HCT116 (cell line): Measurements from ENCODE around the gene P2RX5. TPM values are rescaled to one million over a fixed set of nuclear protein-coding genes. Genes with fewer than 3 reads are reported as not detected.

Experiments
- ATAC-seq: fragments of 200-7000 bp; cut with Tn5 transposase; 2 replicates; pipeline ENCODE4 v1.9.1; 2020; ENCODE audit warnings: mild to moderate bottlenecking, moderate library complexity
- BruUV-seq: library from RNA; stranded (reverse); fragments of 400-500 nt; replicated peaks from 2 replicates; lab custom pipeline; 2021; lab: Mats Ljungman, UMichigan
- CTCF ChIA-PET: fragments of 300-600 bp; sonication (Branson Sonifier 250); formaldehyde crosslinking; loops from one replicate; lab custom pipeline; 2021; ENCODE audit warnings: antibody characterized with exemption; lab: Charles Lee
- POLR2A ChIA-PET: fragments of 300-600, 350-600 bp; sonication (Branson Sonifier 250); formaldehyde crosslinking; loops from one replicate; lab custom pipeline; 2021; ENCODE audit warnings: antibody characterized with exemption; lab: Charles Lee
- RAD21 ChIA-PET, 2 experiments: fragments of 300-600 bp; sonication (Branson Sonifier 250); formaldehyde crosslinking; loops; one replicate each; lab custom pipeline; 2023; ENCODE audit warnings: low total read pairs in 2 of 2; ENCODE audit not compliant: uncharacterized antibody in 2 of 2, unreplicated experiment in 2 of 2, low non-redundant PET in 1 of 2; lab: Charles Lee
- DNase-seq: peaks from one replicate; pipeline ENCODE4 v3.0.0-alpha.2; 2010; ENCODE audit warnings: low read depth, low spot score
- H2AFZ ChIP-seq: fragments of 200-600 bp; shearing (Covaris generic), sonication (generic); 2 replicates; pipeline ENCODE4 v1.6.1; 2017; ENCODE audit warnings: low read depth, mixed run types, mixed read lengths, antibody characterized with exemption, low read length; ENCODE audit not compliant: poor library complexity, severe bottlenecking
- H3K27ac ChIP-seq: 2 replicates; pipeline ENCODE4 v1.5.1; 2012; ENCODE audit warnings: low read depth, low read length
- H3K27me3 ChIP-seq: fragments of 200-600 bp; sonication (generic); 2 replicates; pipeline ENCODE4 v1.6.1; 2016; ENCODE audit warnings: mixed run types, low read length, mixed read lengths; ENCODE audit not compliant: insufficient read depth
- H3K36me3 ChIP-seq, 2 experiments: fragments of 200-500 bp in 1 of 2; fragments of 200-600 bp in 1 of 2; sonication (Bioruptor generic) in 1 of 2; sonication (generic) in 1 of 2; 2 replicates each; pipeline versions ENCODE4 v1.5.1 to v1.6.1; 2014 to 2016; ENCODE audit warnings: low read length in 2 of 2, inconsistent platforms in 1 of 2, mixed read lengths in 1 of 2, mixed run types in 1 of 2; ENCODE audit not compliant: insufficient read depth in 2 of 2, control insufficient read depth in 1 of 2
- H3K4me1 ChIP-seq, 2 experiments: fragments of 200-600 bp in 1 of 2; sonication (generic) in 1 of 2; 2 replicates each; pipeline versions ENCODE4 v1.5.1 to v1.6.1; 2012 to 2017; ENCODE audit warnings: low read length in 2 of 2, inconsistent platforms in 1 of 2, mild to moderate bottlenecking in 1 of 2, mixed read lengths in 1 of 2, mixed run types in 1 of 2, moderate library complexity in 1 of 2; ENCODE audit not compliant: insufficient read depth in 2 of 2, control insufficient read depth in 1 of 2
- H3K4me2 ChIP-seq: fragments of 200-600 bp; sonication (generic); 2 replicates; pipeline ENCODE4 v1.6.1; 2017; ENCODE audit warnings: mixed run types, low read length, mixed read lengths
- H3K4me3 ChIP-seq, 2 experiments: fragments of 200-600 bp in 1 of 2; sonication (generic) in 1 of 2; replicated peaks in 1 of 2; 2 replicates each; pipeline ENCODE4 v1.5.1; 2011 to 2016; ENCODE audit warnings: low read length in 2 of 2, control low read depth in 1 of 2, low read depth in 1 of 2, mild to moderate bottlenecking in 1 of 2, mixed read lengths in 1 of 2, mixed run types in 1 of 2
- H3K79me2 ChIP-seq: fragments of 200-600 bp; sonication (generic); 2 replicates; pipeline ENCODE4 v1.6.1; 2017; ENCODE audit warnings: mild to moderate bottlenecking, mixed run types, low read length, moderate library complexity, mixed read lengths; ENCODE audit not compliant: insufficient read depth
- H3K9ac ChIP-seq: fragments of 200-600 bp; sonication (generic); 2 replicates; pipeline ENCODE4 v1.6.1; 2016; ENCODE audit warnings: low read length, mixed read lengths
- H3K9me2 ChIP-seq: fragments of 200-600 bp; sonication (generic), shearing (Covaris generic); 2 replicates; pipeline ENCODE4 v1.6.1; 2017; ENCODE audit warnings: mixed run types, mild to moderate bottlenecking, moderate library complexity; ENCODE audit not compliant: insufficient read depth
- H3K9me3 ChIP-seq, 2 experiments: fragments of 200-500 bp in 1 of 2; fragments of 200-600 bp in 1 of 2; sonication (Bioruptor generic) in 1 of 2; sonication (generic) in 1 of 2; 2 replicates each; pipeline ENCODE4 v1.6.1; 2014 to 2017; ENCODE audit warnings: low read length in 2 of 2, mixed read lengths in 2 of 2, inconsistent platforms in 1 of 2, low read depth in 1 of 2, mild to moderate bottlenecking in 1 of 2, mixed run types in 1 of 2, moderate library complexity in 1 of 2; ENCODE audit not compliant: control insufficient read depth in 1 of 2, insufficient read depth in 1 of 2
- H4K20me1 ChIP-seq: fragments of 200-600 bp; sonication (generic), shearing (Covaris generic); 2 replicates; pipeline ENCODE4 v1.6.1; 2017; ENCODE audit warnings: mixed run types, mild to moderate bottlenecking, moderate library complexity; ENCODE audit not compliant: insufficient read depth
- ATF3 ChIP-seq: IDR thresholded peaks from 2 replicates; pipeline ENCODE4 v1.6.1; 2012
- CEBPB ChIP-seq: IDR thresholded peaks from 2 replicates; pipeline ENCODE4 v1.6.1; 2012; ENCODE audit warnings: low read depth
- CTCF ChIP-seq, 3 experiments: fragments of 200-600 bp in 1 of 3; sonication (generic) in 1 of 3; IDR thresholded peaks in 2 of 3; conservative IDR thresholded peaks in 1 of 3; 2 replicates each; pipeline ENCODE4 v1.5.1; 2012 to 2017; ENCODE audit warnings: low read depth in 2 of 3, low read length in 2 of 3, antibody characterized with exemption in 1 of 3, borderline replicate concordance in 1 of 3, control low read depth in 1 of 3, mild to moderate bottlenecking in 1 of 3, mixed read lengths in 1 of 3, mixed run types in 1 of 3, moderate library complexity in 1 of 3; ENCODE audit not compliant: insufficient read depth in 1 of 3
- EZH2 ChIP-seq: fragments of 200-600 bp; sonication (generic); IDR thresholded peaks from 2 replicates; pipeline ENCODE4 v1.6.1; 2017; ENCODE audit warnings: antibody characterized with exemption, mixed run types
- JUND ChIP-seq: IDR thresholded peaks from 2 replicates; pipeline ENCODE4 v1.6.1; 2012
- POLR2A ChIP-seq: IDR thresholded peaks from 2 replicates; pipeline ENCODE4 v1.7.0; 2011; ENCODE audit warnings: borderline replicate concordance; ENCODE audit not compliant: insufficient read depth, insufficient read length; ENCODE audit errors: extremely low read depth
- SP1 ChIP-seq: IDR thresholded peaks from 2 replicates; pipeline ENCODE4 v1.6.1; 2012; ENCODE audit warnings: low read depth
- ZFX ChIP-seq: fragments of 450-650 bp; IDR thresholded peaks from 2 replicates; pipeline ENCODE4 v1.6.1; 2017
- intact Hi-C: fragments of 100-400 bp; cut with micrococcal nuclease; formaldehyde crosslinking; loops from 2 replicates; pipeline ENCODE4 v1.10.0; 2022
- total RNA-seq: library from RNA; stranded (reverse); gene quantifications from one replicate; pipeline ENCODE4 v1.2.1, GENCODE V29; 2021; ENCODE audit not compliant: unreplicated experiment

Gene P2RX5
- total RNA-seq, 1 experiment from 2014 or later, result 9.0 TPM

- intact Hi-C loops, result loop anchor here (5.0 kb wide), 1 partner anchor 98 kb away; no protein-coding TSS in a partner anchor
- POLR2A ChIA-PET, result interaction anchor here (0.7 to 1.5 kb wide), 6 partner anchors 9 to 32 kb away, joined by 3 to 5 read pairs (median 4); no protein-coding TSS in a partner anchor
- no peak for TF ChIP-seq CTCF (IDR thresholded peaks at IDR 0.05 in 2 of 3, conservative IDR thresholded peaks at IDR 0.05 in 1 of 3; ENCODE audit: borderline replicate concordance in 1 of 3, insufficient read depth in 1 of 3, low read depth in 2 of 3, low read length in 2 of 3)
- no peak for TF ChIP-seq POLR2A
- peak; percentile 66; the same call in 1 of the 2 replicates for TF ChIP-seq ZFX
- no peak for TF ChIP-seq CEBPB
Measured at GRCh38 chr17:3635474-3636153, 60.3 kb downstream of the P2RX5 start.

GRCh38 chr17:3632287-3632686 lies 63.7 kb downstream of the P2RX5 start:
- POLR2A ChIA-PET, result no interaction called here
- Histone ChIP-seq H3K27ac (no peak overlapping the region), H3K9me2 (no peaks in the 10 kb centered on the region), H3K79me2 (peaks cover 66% of the 10 kb centered on the region), H3K4me1 (peaks cover 6 to 15% of the 10 kb centered on the region in 2 experiments; a peak in 3 of 4 replicates), H2AFZ (no peak overlapping the region), H3K9me3 (no peaks in the 10 kb centered on the region), H3K4me3 (no peak overlapping the region), H3K36me3 (peaks cover 16 to 24% of the 10 kb centered on the region in 2 experiments; a peak in 3 of 4 replicates), H4K20me1 (no peaks in the 10 kb centered on the region), H3K9ac (no peak overlapping the region), H3K4me2 (no peak overlapping the region), H3K27me3 (no peaks in the 10 kb centered on the region)
- TF ChIP-seq EZH2 (no peak), JUND (no peak), ZFX (no peak), ATF3 (no peak), SP1 (no peak)
- RAD21 ChIA-PET, result no interaction called here
- CTCF ChIA-PET, result no interaction called here
- DNase-seq, result no peak
- no TSS peak for BruUV-seq
- ATAC-seq, result no peak
- intact Hi-C loops, result no loop called here

More at GRCh38 chr17:3635474-3636153, 60.3 kb downstream of the P2RX5 start:
- H3K4me1 ChIP-seq, result peaks cover 6 to 15% of the 10 kb centered on the region in 2 experiments; a peak in 3 of 4 replicates
- ATAC-seq (peak; percentile 13), DNase-seq (no peak)
- H3K9me2 ChIP-seq, result no peaks in the 10 kb centered on the region
- peaks cover 47% of the 10 kb centered on the region for H3K79me2 ChIP-seq
- BruUV-seq, result TSS peak; percentile 43
- no peak overlapping the region for H2AFZ ChIP-seq
- H3K9me3 ChIP-seq, result no peaks in the 10 kb centered on the region
- peak overlapping the region; percentile 92 for H3K9ac ChIP-seq
- peak overlapping the region; percentile 94 for H3K27ac ChIP-seq
- ChIA-PET RAD21 (no interaction called here), CTCF (interaction anchor here (0.9 to 1.9 kb wide), 6 partner anchors 13 to 587 kb away, joined by 3 to 10 read pairs (median 6); no protein-coding TSS in a partner anchor)
- H3K4me3 ChIP-seq, result peak overlapping the region; percentile 94
- H3K36me3 ChIP-seq, result peaks cover 6 to 8% of the 10 kb centered on the region in 2 experiments; a peak in 2 of 4 replicates
- no peaks in the 10 kb centered on the region for H3K27me3 ChIP-seq
- peak overlapping the region; percentile 98 for H3K4me2 ChIP-seq
- H4K20me1 ChIP-seq, result no peaks in the 10 kb centered on the region
